MM.1S (cell line): Measurements from ENCODE around the gene UBL3.

Source experiments
- EZH2 ChIP-seq: fragments of 300-600 bp; sonication (generic); optimal IDR thresholded peaks from 2 replicates; pipeline ENCODE3; 2017; ENCODE audit warnings: low read depth, mild to moderate bottlenecking, antibody characterized with exemption, low read length, mixed read lengths
- EZH2phosphoT487 ChIP-seq: fragments of 300-600 bp; sonication (generic); IDR thresholded peaks from 2 replicates; pipeline ENCODE4 v1.6.1; 2018; ENCODE audit warnings: antibody characterized with exemption, low read length
- TF ChIP-seq, protein P1 (sequence below): fragments of 300-600 bp; sonication (generic); IDR thresholded peaks from 2 replicates; pipeline ENCODE4 v1.5.1; 2016; ENCODE audit warnings: antibody characterized with exemption, low read length, mixed read lengths

DNA sequence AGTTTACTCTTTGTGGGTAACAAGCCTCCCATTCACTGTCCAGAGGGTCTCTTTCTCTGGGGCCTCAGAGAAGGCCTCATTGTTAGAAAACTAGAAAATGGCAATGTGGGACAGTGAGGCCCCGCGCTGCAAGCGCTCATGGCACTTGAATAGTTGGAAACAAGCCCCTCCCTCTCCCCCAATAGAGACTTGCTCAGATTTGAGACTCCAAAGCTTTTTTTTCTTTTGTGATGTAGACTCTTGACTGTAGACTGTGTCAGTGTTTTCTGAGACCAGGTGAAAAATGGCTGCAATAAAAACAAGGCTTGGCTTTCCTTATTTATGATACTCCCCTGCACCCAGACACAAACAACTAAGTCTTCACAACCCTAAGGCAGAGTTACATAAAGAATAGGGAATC, 38.7 kb upstream of the UBL3 start:
- TF ChIP-seq, protein P1, sequence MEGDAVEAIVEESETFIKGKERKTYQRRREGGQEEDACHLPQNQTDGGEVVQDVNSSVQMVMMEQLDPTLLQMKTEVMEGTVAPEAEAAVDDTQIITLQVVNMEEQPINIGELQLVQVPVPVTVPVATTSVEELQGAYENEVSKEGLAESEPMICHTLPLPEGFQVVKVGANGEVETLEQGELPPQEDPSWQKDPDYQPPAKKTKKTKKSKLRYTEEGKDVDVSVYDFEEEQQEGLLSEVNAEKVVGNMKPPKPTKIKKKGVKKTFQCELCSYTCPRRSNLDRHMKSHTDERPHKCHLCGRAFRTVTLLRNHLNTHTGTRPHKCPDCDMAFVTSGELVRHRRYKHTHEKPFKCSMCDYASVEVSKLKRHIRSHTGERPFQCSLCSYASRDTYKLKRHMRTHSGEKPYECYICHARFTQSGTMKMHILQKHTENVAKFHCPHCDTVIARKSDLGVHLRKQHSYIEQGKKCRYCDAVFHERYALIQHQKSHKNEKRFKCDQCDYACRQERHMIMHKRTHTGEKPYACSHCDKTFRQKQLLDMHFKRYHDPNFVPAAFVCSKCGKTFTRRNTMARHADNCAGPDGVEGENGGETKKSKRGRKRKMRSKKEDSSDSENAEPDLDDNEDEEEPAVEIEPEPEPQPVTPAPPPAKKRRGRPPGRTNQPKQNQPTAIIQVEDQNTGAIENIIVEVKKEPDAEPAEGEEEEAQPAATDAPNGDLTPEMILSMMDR = no peak
- TF ChIP-seq EZH2 (no peak), EZH2phosphoT487 (no peak)
